GM21360 (cell line): Measurements from ENCODE around the gene VAMP7.
"Not testable (repeated sequence)": the region's sequence is repeated elsewhere in the genome, so short reads cannot be mapped to it uniquely, and the experiment has no call there.

Experiments
- ATAC-seq: cut with Tn5 transposase; IDR thresholded peaks from one replicate; pipeline ENCODE4 v1.9.1; 2021; ENCODE audit warnings: mild to moderate bottlenecking, moderate library complexity; ENCODE audit not compliant: unreplicated experiment

The VAMP7 gene

GRCh38 chrX:155900765-155901164 lies 19.6 kb downstream of the VAMP7 start:
- ATAC-seq, result no peak

- ATAC-seq, result not testable (repeated sequence)
Observed at GRCh38 chrX:155907661-155908060, 26.5 kb downstream of the VAMP7 start.

GRCh38 chrX:155923200-155923599 lies 42.1 kb downstream of the VAMP7 start:
- no peak for ATAC-seq

- not testable (repeated sequence) for ATAC-seq
Observed at GRCh38 chrX:155930852-155931618, 49.9 kb downstream of the VAMP7 start.

GRCh38 chrX:155938132-155938531 lies 57.0 kb downstream of the VAMP7 start:
- ATAC-seq, result no peak

- ATAC-seq, result no peak
Observed at GRCh38 chrX:155949098-155949497, 68.0 kb downstream of the VAMP7 start.

GRCh38 chrX:155951237-155951789 lies 70.2 kb downstream of the VAMP7 start:
- ATAC-seq, result no peak

- no peak for ATAC-seq
Observed at GRCh38 chrX:155953055-155953454, 71.9 kb downstream of the VAMP7 start.

- no peak for ATAC-seq
Observed at GRCh38 chrX:155954793-155955192, 73.6 kb downstream of the VAMP7 start.

- ATAC-seq, result no peak
Observed at GRCh38 chrX:155956099-155956498, 75.0 kb downstream of the VAMP7 start.

- ATAC-seq, result no peak
Observed at GRCh38 chrX:155956649-155957048, 75.5 kb downstream of the VAMP7 start.

- no peak for ATAC-seq
Observed at GRCh38 chrX:155957843-155958242, 76.7 kb downstream of the VAMP7 start.

GRCh38 chrX:155959018-155959587 lies 78.0 kb downstream of the VAMP7 start:
- ATAC-seq, result no peak

GRCh38 chrX:155962906-155963305 lies 81.8 kb downstream of the VAMP7 start:
- ATAC-seq, result no peak

GRCh38 chrX:155966876-155967275 lies 85.7 kb downstream of the VAMP7 start:
- ATAC-seq, result peak; percentile 51

GRCh38 chrX:155967653-155968325 lies 86.6 kb downstream of the VAMP7 start:
- ATAC-seq, result no peak

- no peak for ATAC-seq
Observed at GRCh38 chrX:155968326-155968661, 87.1 kb downstream of the VAMP7 start.

GRCh38 chrX:155968791-155969190 lies 87.6 kb downstream of the VAMP7 start:
- ATAC-seq, result no peak

GRCh38 chrX:155971658-155972057 lies 90.5 kb downstream of the VAMP7 start:
- not testable (repeated sequence) for ATAC-seq

- not testable (repeated sequence) for ATAC-seq
Observed at GRCh38 chrX:155972241-155972640, 91.1 kb downstream of the VAMP7 start.

- no peak for ATAC-seq
Observed at GRCh38 chrX:155983326-155983725, 102.2 kb downstream of the VAMP7 start.

- no peak for ATAC-seq
Observed at GRCh38 chrX:155985208-155985607, 104.1 kb downstream of the VAMP7 start.
